Erythroblast (primary cell): ENCODE data around the gene AHCYL2.

Experiments used
- GATA1 ChIP-seq: IDR thresholded peaks from 2 replicates; pipeline ENCODE4 v1.6.1; 2011; ENCODE audit warnings: low read depth, mild to moderate bottlenecking, control low read depth, low read length, moderate library complexity
- POLR2A ChIP-seq: IDR thresholded peaks from 2 replicates; pipeline ENCODE4 v1.6.1; 2011; ENCODE audit warnings: mild to moderate bottlenecking, low read length

GRCh38 chr7:129468547-129468946 is 243.7 kb downstream of the AHCYL2 start:
- TF ChIP-seq POLR2A (no peak), GATA1 (no peak)
